ENCODE data around the gene HDAC9.

The HDAC9 gene

GRCh38 chr7:18694911-18695310 lies 199.4 kb downstream of the HDAC9 start:
- Histone ChIP-seq H3K9me3 (ENCODE audit: control insufficient read depth, low read length) (no peaks in the 10 kb centered on the region), H3K4me2 (ENCODE audit: low read length, poor library complexity, severe bottlenecking) (no peak overlapping the region), H4K8ac (ENCODE audit: low read length) (no peak overlapping the region), H2AK5ac (ENCODE audit: low read length, severe bottlenecking) (no peak overlapping the region), H2AFZ (ENCODE audit: low read depth, low read length) (no peak overlapping the region), H2BK15ac (ENCODE audit: low read depth, poor library complexity, severe bottlenecking) (no peak overlapping the region), H3K79me1 (replicated peaks; ENCODE audit: low read length, poor library complexity, severe bottlenecking) (no peaks in the 10 kb centered on the region), H3K36me3 (ENCODE audit: control insufficient read depth in 1 of 2, insufficient read depth in 2 of 2, low read depth in 1 of 2, low read length in 2 of 2) (no peaks in the 10 kb centered on the region), H2BK5ac (ENCODE audit: low read depth, low read length, poor library complexity, severe bottlenecking) (no peak overlapping the region), H4K91ac (ENCODE audit: low read length) (no peak overlapping the region), H3K14ac (ENCODE audit: low read length in 2 of 2) (no peak overlapping the region), H3K23ac (ENCODE audit: low read length in 2 of 2) (no peak overlapping the region), H3K18ac (ENCODE audit: low read depth in 1 of 2, low read length in 2 of 2) (no peak overlapping the region), H3K4ac (ENCODE audit: low read depth in 1 of 2, low read length in 2 of 2) (no peak overlapping the region), H3K27me3 (ENCODE audit: control insufficient read depth in 1 of 2, insufficient read depth in 1 of 2, low read length in 2 of 2) (no peaks in the 10 kb centered on the region), H3K9ac (ENCODE audit: low read length) (no peak overlapping the region), H2BK120ac (ENCODE audit: low read depth, low read length) (no peak overlapping the region), H3K27ac (ENCODE audit: low read length, poor library complexity, severe bottlenecking) (no peak overlapping the region), H3K4me3 (ENCODE audit: insufficient read depth in 1 of 2, low read depth in 1 of 2, low read length in 2 of 2) (no peak overlapping the region), H2BK12ac (ENCODE audit: low read length in 2 of 2) (no peak overlapping the region), H3K4me1 (ENCODE audit: control insufficient read depth, insufficient read depth, low read depth, low read length) (no peaks in the 10 kb centered on the region)
- WGBS: 80% methylated on average over 1 of the region's 1 CpG
- no peak for DNase-seq

- WGBS: 84% methylated on average over 5 of the region's 6 CpGs
These were observed 202.7 kb downstream of the HDAC9 start for GRCh38 chr7:18698258-18698734.

GRCh38 chr7:18700147-18700546 lies 204.6 kb downstream of the HDAC9 start:
- no peak overlapping the region for H3K18ac ChIP-seq (ENCODE audit: low read depth in 1 of 2, low read length in 2 of 2)
- 87% methylated on average over 6 of the region's 7 CpGs for WGBS
- no peak overlapping the region for H2AK5ac ChIP-seq (ENCODE audit: low read length, severe bottlenecking)
- H3K4ac ChIP-seq (ENCODE audit: low read depth in 1 of 2, low read length in 2 of 2): no peak overlapping the region
- H4K91ac ChIP-seq (ENCODE audit: low read length): no peak overlapping the region
- no peak overlapping the region for H2BK5ac ChIP-seq (ENCODE audit: low read depth, low read length, poor library complexity, severe bottlenecking)
- no peaks in the 10 kb centered on the region for H3K27me3 ChIP-seq (ENCODE audit: control insufficient read depth in 1 of 2, insufficient read depth in 1 of 2, low read length in 2 of 2)
- no peaks in the 10 kb centered on the region for H3K9me3 ChIP-seq (ENCODE audit: control insufficient read depth, low read length)
- no peak overlapping the region for H2BK12ac ChIP-seq (ENCODE audit: low read length in 2 of 2)
- H3K4me2 ChIP-seq (ENCODE audit: low read length, poor library complexity, severe bottlenecking): no peak overlapping the region
- no peak for DNase-seq
- no peak overlapping the region for H3K23ac ChIP-seq (ENCODE audit: low read length in 2 of 2)
- H3K79me1 ChIP-seq (replicated peaks; ENCODE audit: low read length, poor library complexity, severe bottlenecking): no peaks in the 10 kb centered on the region
- no peak overlapping the region for H2BK15ac ChIP-seq (ENCODE audit: low read depth, poor library complexity, severe bottlenecking)
- no peak overlapping the region for H2AFZ ChIP-seq (ENCODE audit: low read depth, low read length)
- H3K9ac ChIP-seq (ENCODE audit: low read length): no peak overlapping the region
- H4K8ac ChIP-seq (ENCODE audit: low read length): no peak overlapping the region
- no peaks in the 10 kb centered on the region for H3K36me3 ChIP-seq (ENCODE audit: control insufficient read depth in 1 of 2, insufficient read depth in 2 of 2, low read depth in 1 of 2, low read length in 2 of 2)
- H3K4me1 ChIP-seq (ENCODE audit: control insufficient read depth, insufficient read depth, low read depth, low read length): no peaks in the 10 kb centered on the region
- no peak overlapping the region for H3K4me3 ChIP-seq (ENCODE audit: insufficient read depth in 1 of 2, low read depth in 1 of 2, low read length in 2 of 2)
- no peak overlapping the region for H3K14ac ChIP-seq (ENCODE audit: low read length in 2 of 2)
- no peak overlapping the region for H3K27ac ChIP-seq (ENCODE audit: low read length, poor library complexity, severe bottlenecking)
- H2BK120ac ChIP-seq (ENCODE audit: low read depth, low read length): no peak overlapping the region

More at GRCh38 chr7:18698258-18698734, 202.7 kb downstream of the HDAC9 start:
- Histone ChIP-seq H2AFZ (ENCODE audit: low read depth, low read length) (no peak overlapping the region), H2BK5ac (ENCODE audit: low read depth, low read length, poor library complexity, severe bottlenecking) (no peak overlapping the region), H3K4ac (ENCODE audit: low read depth in 1 of 2, low read length in 2 of 2) (no peak overlapping the region), H3K79me1 (replicated peaks; ENCODE audit: low read length, poor library complexity, severe bottlenecking) (no peaks in the 10 kb centered on the region), H3K27me3 (ENCODE audit: control insufficient read depth in 1 of 2, insufficient read depth in 1 of 2, low read length in 2 of 2) (no peaks in the 10 kb centered on the region), H3K4me1 (ENCODE audit: control insufficient read depth, insufficient read depth, low read depth, low read length) (no peaks in the 10 kb centered on the region), H2BK15ac (ENCODE audit: low read depth, poor library complexity, severe bottlenecking) (no peak overlapping the region), H3K23ac (ENCODE audit: low read length in 2 of 2) (no peak overlapping the region), H3K36me3 (ENCODE audit: control insufficient read depth in 1 of 2, insufficient read depth in 2 of 2, low read depth in 1 of 2, low read length in 2 of 2) (no peaks in the 10 kb centered on the region), H2BK12ac (ENCODE audit: low read length in 2 of 2) (no peak overlapping the region), H3K27ac (ENCODE audit: low read length, poor library complexity, severe bottlenecking) (no peak overlapping the region), H3K9ac (ENCODE audit: low read length) (no peak overlapping the region), H3K18ac (ENCODE audit: low read depth in 1 of 2, low read length in 2 of 2) (no peak overlapping the region), H3K4me3 (ENCODE audit: insufficient read depth in 1 of 2, low read depth in 1 of 2, low read length in 2 of 2) (no peak overlapping the region), H4K91ac (ENCODE audit: low read length) (no peak overlapping the region), H3K9me3 (ENCODE audit: control insufficient read depth, low read length) (no peaks in the 10 kb centered on the region), H3K14ac (ENCODE audit: low read length in 2 of 2) (no peak overlapping the region), H3K4me2 (ENCODE audit: low read length, poor library complexity, severe bottlenecking) (no peak overlapping the region), H4K8ac (ENCODE audit: low read length) (no peak overlapping the region), H2BK120ac (ENCODE audit: low read depth, low read length) (no peak overlapping the region), H2AK5ac (ENCODE audit: low read length, severe bottlenecking) (no peak overlapping the region)
- DNase-seq: no peak

- no peaks in the 10 kb centered on the region for H3K4me1 ChIP-seq (ENCODE audit: control insufficient read depth, insufficient read depth, low read depth, low read length)
- no peak overlapping the region for H3K4ac ChIP-seq (ENCODE audit: low read depth in 1 of 2, low read length in 2 of 2)
- H3K79me1 ChIP-seq (replicated peaks; ENCODE audit: low read length, poor library complexity, severe bottlenecking): no peaks in the 10 kb centered on the region
- no peak overlapping the region for H3K4me2 ChIP-seq (ENCODE audit: low read length, poor library complexity, severe bottlenecking)
- no peak overlapping the region for H2AFZ ChIP-seq (ENCODE audit: low read depth, low read length)
- no peak overlapping the region for H2BK15ac ChIP-seq (ENCODE audit: low read depth, poor library complexity, severe bottlenecking)
- H3K9ac ChIP-seq (ENCODE audit: low read length): no peak overlapping the region
- no peak overlapping the region for H3K23ac ChIP-seq (ENCODE audit: low read length in 2 of 2)
- no peak overlapping the region for H2BK5ac ChIP-seq (ENCODE audit: low read depth, low read length, poor library complexity, severe bottlenecking)
- no peak overlapping the region for H4K8ac ChIP-seq (ENCODE audit: low read length)
- no peaks in the 10 kb centered on the region for H3K9me3 ChIP-seq (ENCODE audit: control insufficient read depth, low read length)
- DNase-seq: no peak
- no peak overlapping the region for H3K18ac ChIP-seq (ENCODE audit: low read depth in 1 of 2, low read length in 2 of 2)
- no peak overlapping the region for H2BK12ac ChIP-seq (ENCODE audit: low read length in 2 of 2)
- no peak overlapping the region for H3K27ac ChIP-seq (ENCODE audit: low read length, poor library complexity, severe bottlenecking)
- no peak overlapping the region for H4K91ac ChIP-seq (ENCODE audit: low read length)
- WGBS: 53% methylated on average over 12 of the region's 17 CpGs
- no peak overlapping the region for H3K14ac ChIP-seq (ENCODE audit: low read length in 2 of 2)
- H3K4me3 ChIP-seq (ENCODE audit: insufficient read depth in 1 of 2, low read depth in 1 of 2, low read length in 2 of 2): no peak overlapping the region
- H2BK120ac ChIP-seq (ENCODE audit: low read depth, low read length): no peak overlapping the region
- H3K36me3 ChIP-seq (ENCODE audit: control insufficient read depth in 1 of 2, insufficient read depth in 2 of 2, low read depth in 1 of 2, low read length in 2 of 2): no peaks in the 10 kb centered on the region
- H3K27me3 ChIP-seq (ENCODE audit: control insufficient read depth in 1 of 2, insufficient read depth in 1 of 2, low read length in 2 of 2): no peaks in the 10 kb centered on the region
- no peak overlapping the region for H2AK5ac ChIP-seq (ENCODE audit: low read length, severe bottlenecking)
These were observed 206.7 kb downstream of the HDAC9 start for GRCh38 chr7:18702071-18702829.
